Neuron (in vitro differentiated cells): Measurements from ENCODE around the gene AURKAIP1.
"Not testable (repeated sequence)": the region's sequence is repeated elsewhere in the genome, so short reads cannot be mapped to it uniquely, and the experiment has no call there.

Experiments
- H2AFZ ChIP-seq: one replicate; pipeline ENCODE4 v1.6.1; 2013; ENCODE audit warnings: low read depth, mild to moderate bottlenecking, inconsistent platforms, low read length, moderate library complexity
- H3K27me3 ChIP-seq: one replicate; pipeline ENCODE4 v1.6.1; 2013; ENCODE audit warnings: low read length; ENCODE audit not compliant: insufficient read depth
- H3K36me3 ChIP-seq: one replicate; pipeline ENCODE4 v1.6.1; 2013; ENCODE audit warnings: low read length; ENCODE audit not compliant: insufficient read depth
- H3K4me1 ChIP-seq: one replicate; pipeline ENCODE4 v1.6.1; 2013; ENCODE audit warnings: low read length; ENCODE audit not compliant: insufficient read depth
- H3K4me3 ChIP-seq: 2 replicates; pipeline ENCODE4 v1.5.1; 2013; ENCODE audit warnings: mild to moderate bottlenecking, low read length, moderate library complexity
- H3K9me3 ChIP-seq: one replicate; pipeline ENCODE4 v1.6.1; 2013; ENCODE audit warnings: low read length

Gene AURKAIP1

DNA sequence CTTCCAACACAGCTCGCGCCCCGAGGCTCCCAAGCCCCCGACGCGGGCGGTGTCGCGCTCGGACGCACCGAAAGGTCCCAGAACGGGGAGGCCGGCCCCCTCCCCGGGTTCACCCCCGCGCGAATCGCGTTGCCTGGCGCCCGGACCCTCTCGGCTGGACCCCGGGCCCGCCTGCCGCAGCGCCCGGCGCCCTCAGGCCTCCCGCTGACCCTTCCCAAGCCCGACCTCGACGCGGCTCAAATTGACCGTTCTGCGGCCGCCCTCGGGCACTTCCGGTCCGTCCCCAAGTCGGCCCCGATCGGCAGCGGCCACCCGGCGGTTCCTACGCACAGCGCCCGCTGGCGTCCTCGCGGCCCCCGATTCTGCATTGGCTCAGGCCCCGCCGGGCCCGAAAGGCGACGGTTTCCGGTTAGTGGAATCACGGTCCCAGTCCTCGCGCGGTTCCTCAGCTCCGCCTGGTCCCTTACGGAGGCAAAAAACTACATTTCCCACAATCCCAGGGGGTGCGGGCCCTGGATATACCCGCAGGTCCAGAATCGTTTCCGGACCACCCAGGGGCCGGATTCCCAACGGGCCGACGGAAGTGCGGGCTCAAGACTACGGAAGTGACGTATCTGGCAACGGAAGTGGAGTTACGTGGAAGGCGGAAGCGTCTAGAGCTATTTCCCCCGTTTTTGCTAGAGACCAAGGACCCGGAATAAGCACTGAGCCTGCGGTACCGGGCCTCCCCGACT is at the start of gene AURKAIP1:
Gene AURKAIP1, minus strand, starts transcription at position 279 of the 734 bp plus-strand sequence. CDS start 451 bp downstream, outside the sequence.
- H3K4me1 ChIP-seq: peaks cover 19% of the 10 kb centered on the region
- no peaks in the 10 kb centered on the region for H3K27me3 ChIP-seq
- H3K36me3 ChIP-seq: peaks cover 14% of the 10 kb centered on the region
- H2AFZ ChIP-seq: peak within 1 kb of the TSS; percentile 9
- no peaks in the 10 kb centered on the region for H3K9me3 ChIP-seq
- H3K4me3 ChIP-seq: peak within 1 kb of the TSS; percentile 96

DNA sequence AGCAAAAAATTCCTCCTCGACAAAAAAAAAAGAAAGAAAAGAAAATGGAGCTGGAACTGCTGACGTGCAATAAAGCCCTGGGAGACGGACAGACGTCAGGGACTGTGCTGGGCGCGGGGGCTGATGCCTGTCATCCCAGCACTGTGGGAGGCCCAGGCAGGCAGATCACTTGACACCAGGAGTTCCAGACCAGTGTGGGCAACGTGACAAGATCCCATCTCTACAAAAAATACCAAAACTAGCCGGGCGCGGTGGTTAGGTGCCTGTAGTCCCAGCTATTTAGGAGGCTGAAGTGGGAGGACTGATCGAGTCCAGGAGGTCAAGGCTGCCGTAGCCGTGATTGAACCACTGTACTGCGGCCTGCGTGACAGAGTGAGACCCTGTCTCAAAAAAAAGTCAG is 49.7 kb upstream of the AURKAIP1 start:
- Histone ChIP-seq H3K9me3 (no peaks in the 10 kb centered on the region), H3K36me3 (no peaks in the 10 kb centered on the region), H3K4me3 (no peak overlapping the region), H3K27me3 (no peaks in the 10 kb centered on the region), H2AFZ (no peak overlapping the region), H3K4me1 (peaks cover 14% of the 10 kb centered on the region)

DNA sequence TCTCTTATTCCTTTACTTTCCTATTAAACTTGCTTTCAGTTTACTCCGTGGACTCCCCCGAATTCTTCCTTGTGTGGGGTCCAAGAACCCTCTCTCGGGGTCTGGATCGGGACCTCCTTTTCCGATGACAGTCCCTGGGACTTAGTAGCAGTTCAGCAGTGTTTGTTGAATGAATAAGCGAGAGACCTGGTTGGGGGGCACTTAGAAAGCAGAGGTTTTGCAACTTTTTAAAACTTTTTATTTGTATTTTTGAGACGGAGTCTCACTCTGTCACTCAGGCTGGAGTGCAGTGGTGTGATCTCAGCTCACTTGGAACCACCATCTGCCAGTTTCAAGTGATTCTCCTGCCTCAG is 48.2 kb upstream of the AURKAIP1 start:
- Histone ChIP-seq H3K4me3 (no peak overlapping the region), H3K4me1 (peaks cover 19% of the 10 kb centered on the region), H3K27me3 (no peaks in the 10 kb centered on the region), H2AFZ (no peak overlapping the region), H3K36me3 (no peaks in the 10 kb centered on the region), H3K9me3 (no peaks in the 10 kb centered on the region)

DNA sequence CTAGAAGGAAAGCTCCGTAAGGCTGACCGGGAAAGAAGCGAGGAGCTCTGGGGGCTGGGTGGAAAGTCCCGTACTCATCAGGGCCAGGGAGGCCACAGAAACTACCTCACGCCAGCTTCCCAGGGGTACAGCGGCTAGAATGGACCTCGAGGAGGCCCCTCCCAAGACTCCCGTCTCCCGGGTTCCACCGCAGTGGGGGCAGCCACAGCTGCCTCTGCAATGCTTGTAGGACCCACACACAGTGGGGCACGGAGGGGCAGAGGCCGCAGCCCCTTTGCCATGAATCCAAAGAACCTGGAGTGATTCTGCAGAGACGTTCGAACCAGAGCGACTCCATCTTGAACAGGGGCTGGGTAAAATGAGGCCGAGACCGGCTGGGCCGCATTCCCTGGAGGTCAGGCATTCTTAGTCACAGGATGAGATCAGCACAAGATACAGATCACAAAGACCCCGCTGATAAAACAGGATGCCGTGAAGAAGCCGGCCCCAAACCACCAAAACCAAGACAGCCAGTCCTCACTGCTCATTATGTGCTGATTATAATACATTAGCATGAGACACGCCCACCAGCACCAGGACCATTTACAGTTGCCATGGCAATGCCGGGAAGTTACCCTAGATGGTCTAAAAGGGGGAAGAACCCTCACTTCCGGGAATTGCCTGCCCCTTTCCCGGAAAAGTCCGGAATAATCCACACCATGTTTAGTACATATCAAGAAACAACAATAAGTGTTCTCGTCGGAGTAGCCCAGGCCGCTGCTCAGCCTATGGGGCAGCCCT is 47.6 kb upstream of the AURKAIP1 start:
- H2AFZ ChIP-seq: no peak overlapping the region

DNA sequence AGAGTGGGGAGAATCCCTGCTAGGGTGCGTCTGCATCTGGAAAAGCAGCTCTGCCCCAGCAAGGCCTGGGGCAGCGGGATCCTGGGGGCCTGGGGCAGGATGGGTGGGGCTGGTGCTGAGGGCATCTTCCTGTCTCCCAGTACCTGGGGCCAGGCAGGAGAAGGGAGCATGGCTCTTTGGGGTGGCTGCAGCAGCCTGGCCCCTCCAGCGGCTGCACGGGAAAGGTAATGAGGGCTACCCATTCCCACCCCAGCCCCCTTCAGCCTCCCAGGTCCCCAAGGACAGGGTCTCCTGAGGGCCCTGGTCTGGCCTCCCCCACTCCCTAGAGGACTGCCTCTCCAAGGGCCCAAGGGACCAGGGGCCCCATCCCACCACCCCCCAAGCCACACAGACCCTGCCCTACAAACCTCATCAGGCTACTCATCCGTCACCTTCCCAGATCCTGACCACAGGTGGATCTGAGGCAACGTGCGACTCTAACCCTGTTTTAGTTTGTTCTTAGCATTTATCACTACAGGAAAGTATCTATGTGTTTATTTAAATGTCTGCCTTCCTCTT is 47.0 kb upstream of the AURKAIP1 start:
- Histone ChIP-seq H3K4me1 (peaks cover 20% of the 10 kb centered on the region), H3K36me3 (no peaks in the 10 kb centered on the region)

More for the DNA sequence above, 47.6 kb upstream of the AURKAIP1 start:
- Histone ChIP-seq H3K36me3 (no peaks in the 10 kb centered on the region), H3K27me3 (no peaks in the 10 kb centered on the region), H3K9me3 (no peaks in the 10 kb centered on the region), H3K4me3 (no peak overlapping the region), H3K4me1 (peaks cover 20% of the 10 kb centered on the region)

DNA sequence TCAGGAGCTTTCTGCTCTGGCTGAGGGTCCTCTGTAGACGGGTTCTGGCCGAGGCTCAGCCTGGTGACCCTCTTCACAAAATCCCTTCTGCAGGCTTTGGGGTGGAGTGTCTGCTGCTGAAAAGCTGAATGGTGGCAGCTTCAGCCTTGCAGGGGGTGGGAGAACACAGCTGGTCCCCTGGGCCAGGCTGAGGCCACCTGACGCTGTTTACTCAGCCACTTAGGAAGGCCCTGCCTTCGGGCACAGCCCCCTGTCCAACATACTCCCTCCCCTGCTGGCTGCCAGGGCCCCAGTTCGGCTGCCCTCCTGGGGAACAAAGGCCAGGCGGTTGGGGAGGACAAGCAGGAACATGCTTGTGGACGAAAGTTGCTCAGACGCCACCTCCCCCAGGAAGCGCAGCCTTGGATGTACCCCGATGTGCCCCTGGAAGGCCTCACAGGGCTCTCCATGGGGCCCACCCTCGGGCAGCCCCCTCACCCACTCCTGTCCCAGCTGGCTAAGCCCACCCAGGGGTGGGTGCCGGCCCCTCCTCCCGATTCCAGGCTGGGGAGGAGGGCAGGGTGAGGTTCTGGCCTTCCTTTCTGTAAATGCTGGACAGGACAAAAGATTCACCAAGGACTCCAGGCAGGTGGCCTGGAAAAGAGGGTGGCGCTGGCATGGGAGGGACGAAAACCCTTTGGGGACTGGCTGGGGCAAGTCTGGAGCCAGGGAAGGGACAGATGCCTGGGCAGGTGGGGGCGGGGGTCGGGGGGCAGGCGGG is 46.3 kb upstream of the AURKAIP1 start, which contains the start of gene ANKRD65:
Gene ANKRD65, minus strand, starts transcription at position 130 of the 760 bp plus-strand sequence. CDS start 271 bp downstream, outside the sequence.
- no peaks in the 10 kb centered on the region for H3K9me3 ChIP-seq

More for the DNA sequence above, 47.0 kb upstream of the AURKAIP1 start:
- Histone ChIP-seq H2AFZ (no peak overlapping the region), H3K9me3 (no peaks in the 10 kb centered on the region), H3K4me3 (no peak overlapping the region), H3K27me3 (no peaks in the 10 kb centered on the region)

DNA sequence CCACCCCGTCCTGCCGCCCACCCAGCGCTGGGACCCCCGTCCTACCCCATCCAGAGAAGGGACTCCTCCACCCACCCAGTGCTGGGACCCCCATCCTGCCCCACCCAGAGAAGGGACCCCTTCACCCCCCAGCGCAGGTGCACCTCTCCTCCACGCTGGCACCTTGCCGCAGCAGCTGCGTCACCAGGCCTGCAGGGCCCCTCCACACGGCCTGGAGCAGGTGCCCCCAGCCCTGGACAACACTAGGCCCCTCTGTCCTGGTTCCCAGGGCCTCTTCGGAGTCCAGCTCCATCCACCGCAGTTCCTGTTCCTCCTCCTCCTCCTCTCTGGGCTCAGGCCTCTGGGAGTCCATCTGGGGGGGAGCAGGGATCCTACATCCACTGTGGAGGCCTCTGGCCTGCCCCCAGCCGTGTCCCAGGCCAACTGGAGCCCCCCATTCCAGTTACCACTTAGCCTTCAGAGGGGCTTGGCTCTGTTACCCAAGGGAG is 45.7 kb upstream of the AURKAIP1 start:
- no peaks in the 10 kb centered on the region for H3K36me3 ChIP-seq
- H3K27me3 ChIP-seq: no peaks in the 10 kb centered on the region
- H3K9me3 ChIP-seq: no peaks in the 10 kb centered on the region
- no peak overlapping the region for H3K4me3 ChIP-seq
- no peak overlapping the region for H2AFZ ChIP-seq
- H3K4me1 ChIP-seq: peaks cover 10% of the 10 kb centered on the region

More for the DNA sequence above, 46.3 kb upstream of the AURKAIP1 start, which contains the start of gene ANKRD65:
- H2AFZ ChIP-seq: no peak within 1 kb of the TSS
- H3K36me3 ChIP-seq: no peaks in the 10 kb centered on the region
- no peaks in the 10 kb centered on the region for H3K27me3 ChIP-seq
- no peak within 1 kb of the TSS for H3K4me3 ChIP-seq
- H3K4me1 ChIP-seq: peaks cover 16% of the 10 kb centered on the region

DNA sequence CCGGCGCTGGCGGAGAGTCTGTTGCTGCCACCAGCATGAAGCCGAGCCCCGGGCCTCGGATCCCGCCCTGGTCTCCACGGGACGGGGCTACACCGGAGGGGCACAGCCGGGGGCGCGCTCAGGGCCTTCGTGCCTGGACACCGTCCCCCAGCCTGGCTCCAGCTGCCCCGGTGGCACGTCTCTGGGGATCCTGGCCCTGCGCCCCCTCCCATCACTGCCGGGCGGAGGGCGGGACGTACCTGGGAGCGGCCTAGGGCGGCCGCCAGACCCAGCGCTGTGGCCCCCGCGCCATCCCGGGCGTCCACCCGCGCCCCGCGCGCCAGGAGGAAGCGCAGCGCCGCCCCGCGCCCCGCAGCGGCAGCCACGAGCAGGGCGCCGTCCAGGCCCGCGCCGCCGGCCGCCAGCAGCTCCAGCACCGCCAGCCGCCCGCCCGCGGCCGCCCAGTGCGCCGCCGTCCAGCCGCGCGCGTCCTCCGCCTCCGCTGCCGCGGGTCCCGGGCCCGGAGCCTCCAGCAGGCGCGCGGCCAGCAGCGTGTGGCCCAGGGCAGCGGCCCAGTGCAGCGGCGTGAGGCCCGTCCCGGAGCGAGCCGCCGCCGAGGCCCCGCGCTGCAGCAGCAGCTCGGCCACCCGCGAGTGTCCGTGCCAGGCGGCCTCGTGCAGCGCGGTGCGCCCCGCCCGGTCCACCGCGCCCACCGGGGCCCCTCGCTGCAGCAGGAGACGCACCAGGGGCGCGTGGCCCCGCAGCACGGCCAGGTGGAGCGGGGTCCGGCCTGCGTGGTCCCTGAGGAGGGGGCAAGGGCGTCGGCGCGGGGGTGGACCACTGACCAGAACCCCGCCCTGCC is 45.0 kb upstream of the AURKAIP1 start:
- Histone ChIP-seq H3K4me1 (peaks cover 9% of the 10 kb centered on the region), H3K27me3 (no peaks in the 10 kb centered on the region), H3K9me3 (no peaks in the 10 kb centered on the region), H3K4me3 (no peak overlapping the region), H2AFZ (no peak overlapping the region), H3K36me3 (no peaks in the 10 kb centered on the region)

DNA sequence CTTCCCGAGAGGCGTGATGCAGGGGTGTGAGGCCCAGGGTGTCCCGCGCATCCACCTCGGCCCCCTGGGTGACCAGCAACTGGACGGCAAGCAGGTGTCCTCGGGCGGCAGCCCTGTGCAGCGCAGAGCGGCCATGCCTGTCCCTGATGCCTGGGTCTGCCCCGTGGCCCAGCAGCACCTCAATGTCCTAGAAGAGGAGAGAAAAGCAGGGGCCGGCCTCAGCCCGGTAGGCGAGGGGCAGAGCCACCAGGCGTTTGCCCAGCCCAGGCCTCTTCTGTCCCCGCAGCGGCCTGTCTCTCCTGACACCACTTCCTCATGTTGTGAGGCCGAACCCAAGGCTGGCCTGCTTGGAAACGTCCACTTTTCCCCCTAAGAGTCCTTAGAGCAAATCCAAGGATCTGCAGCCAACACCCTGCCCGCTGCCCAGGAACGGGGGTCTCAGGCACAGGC is 44.4 kb upstream of the AURKAIP1 start:
- H3K4me3 ChIP-seq: no peak overlapping the region
- no peaks in the 10 kb centered on the region for H3K36me3 ChIP-seq
- peaks cover 9% of the 10 kb centered on the region for H3K4me1 ChIP-seq
- no peaks in the 10 kb centered on the region for H3K27me3 ChIP-seq
- no peak overlapping the region for H2AFZ ChIP-seq
- H3K9me3 ChIP-seq: no peaks in the 10 kb centered on the region

DNA sequence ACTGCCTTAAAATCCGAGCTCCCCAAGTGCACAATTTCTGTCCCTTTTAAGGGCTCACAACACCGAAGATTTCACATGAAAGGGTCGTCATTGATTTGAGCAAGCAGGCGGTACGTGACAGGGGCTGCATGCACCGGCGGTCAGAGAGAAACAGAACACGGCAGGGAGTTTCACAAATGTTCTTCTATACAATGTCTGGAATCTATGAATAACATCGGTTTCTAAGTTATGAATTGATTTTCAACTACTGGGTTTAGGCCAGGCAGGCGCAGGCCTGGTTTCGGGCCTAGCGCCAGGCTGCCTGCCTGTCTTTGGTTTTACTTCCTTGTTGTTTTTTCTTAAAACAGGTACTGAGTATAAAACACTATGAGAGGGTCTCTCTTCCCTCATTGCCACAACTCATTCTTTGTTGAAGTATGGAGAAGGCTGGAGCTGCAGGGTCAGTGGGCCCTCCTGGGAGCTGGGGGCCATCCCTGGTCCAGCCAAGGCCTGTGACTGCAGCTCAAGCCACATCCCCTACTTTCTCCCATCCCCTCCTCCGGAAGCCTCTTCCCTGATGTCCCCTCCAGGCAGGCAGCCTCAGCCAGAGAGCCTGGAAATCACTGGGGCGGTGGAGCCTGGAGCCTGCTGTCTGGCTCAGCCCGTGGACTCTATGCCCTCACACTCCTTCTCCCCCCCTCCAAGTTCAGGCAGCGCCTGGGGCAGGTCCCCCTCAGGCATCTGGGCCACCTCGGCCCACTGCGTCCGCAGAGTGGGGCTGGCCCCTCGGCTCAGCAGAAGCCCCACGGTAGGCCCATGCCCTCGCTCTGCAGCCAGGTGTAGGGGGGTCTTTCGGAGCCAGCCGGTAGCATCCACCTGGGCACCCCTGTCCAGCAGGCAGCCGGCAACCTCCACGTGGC is 43.7 kb upstream of the AURKAIP1 start:
- H3K4me1 ChIP-seq: peaks cover 9% of the 10 kb centered on the region
- no peaks in the 10 kb centered on the region for H3K36me3 ChIP-seq
- no peaks in the 10 kb centered on the region for H3K9me3 ChIP-seq
- no peak overlapping the region for H3K4me3 ChIP-seq
- peak overlapping the region; percentile 12 for H2AFZ ChIP-seq
- no peaks in the 10 kb centered on the region for H3K27me3 ChIP-seq

DNA sequence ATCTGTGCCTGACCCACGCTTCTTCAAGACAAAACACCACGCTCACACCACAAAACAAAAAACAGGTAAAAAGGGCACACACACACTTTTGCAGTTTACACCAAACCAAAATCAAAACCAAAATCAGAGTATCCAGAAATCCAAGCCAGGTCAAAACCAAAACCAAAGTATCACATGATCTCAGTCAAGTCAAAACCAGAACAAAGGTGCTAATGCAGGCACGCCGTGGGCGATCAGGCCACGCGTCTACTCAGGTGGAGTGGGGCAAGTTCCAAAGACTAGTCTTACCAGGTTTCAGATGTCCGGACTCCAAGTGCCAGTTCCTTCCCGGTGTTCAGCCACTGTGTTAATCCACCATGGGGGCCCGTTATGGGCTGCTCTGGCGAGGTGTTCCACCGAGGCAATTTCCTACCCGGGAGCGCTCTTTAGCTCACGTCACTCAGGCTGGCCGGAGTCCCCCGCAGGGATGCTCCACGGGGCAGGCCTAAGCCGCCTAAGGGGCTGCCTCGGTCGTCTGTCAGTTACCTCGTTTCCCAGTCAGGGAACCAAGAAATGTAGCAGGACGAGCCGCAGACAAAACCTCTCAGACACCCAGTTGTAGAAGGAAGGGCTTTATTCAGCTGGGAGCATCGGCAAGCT is 42.9 kb upstream of the AURKAIP1 start:
- not testable (repeated sequence) for H3K4me3 ChIP-seq, H3K27me3 ChIP-seq

More for the DNA sequence above, 42.9 kb upstream of the AURKAIP1 start:
- H2AFZ ChIP-seq, H3K9me3 ChIP-seq, H3K36me3 ChIP-seq, H3K4me1 ChIP-seq: not testable (repeated sequence)
